GM06990 (cell line): Measurements from ENCODE around the gene MXI1.

ENCODE experiments used
- DNase-seq: peaks from one replicate; pipeline ENCODE4 v3.0.0-alpha.2; 2011; ENCODE audit not compliant: insufficient read length; ENCODE audit errors: extremely low read depth
- H3K27me3 ChIP-seq: replicated peaks from 2 replicates; pipeline ENCODE4 v1.6.0; 2011; ENCODE audit warnings: low read length; ENCODE audit not compliant: control insufficient read depth, insufficient read depth
- H3K36me3 ChIP-seq: 2 replicates; pipeline ENCODE4 v1.5.1; 2011; ENCODE audit warnings: low read length; ENCODE audit not compliant: control insufficient read depth, insufficient read depth
- H3K4me3 ChIP-seq: replicated peaks from 2 replicates; pipeline ENCODE4 v1.5.1; 2011; ENCODE audit warnings: low read depth, mild to moderate bottlenecking, control low read depth, low read length
- CTCF ChIP-seq: IDR thresholded peaks from 2 replicates; pipeline ENCODE4 v1.5.1; 2011; ENCODE audit warnings: low read length, control low read depth, mild to moderate bottlenecking, inconsistent platforms; ENCODE audit not compliant: insufficient read depth, poor library complexity, severe bottlenecking

Gene MXI1

GRCh38 chr10:110169586-110169985 lies 37.8 kb upstream of the MXI1 start:
- peaks cover 1% of the 10 kb centered on the region; the same call in 1 of the 2 replicates for H3K27me3 ChIP-seq
- no peak for DNase-seq
- no peak for TF ChIP-seq CTCF
- no peak overlapping the region for H3K4me3 ChIP-seq
- no peaks in the 10 kb centered on the region for H3K36me3 ChIP-seq

- H3K36me3 ChIP-seq = no peaks in the 10 kb centered on the region
- TF ChIP-seq CTCF = no peak
- DNase-seq = no peak
- peaks cover 1% of the 10 kb centered on the region; the same call in 1 of the 2 replicates for H3K27me3 ChIP-seq
- no peak overlapping the region for H3K4me3 ChIP-seq
These were observed 37.0 kb upstream of the MXI1 start for GRCh38 chr10:110170142-110170971.

GRCh38 chr10:110171032-110171431 lies 36.4 kb upstream of the MXI1 start:
- Histone ChIP-seq H3K4me3 (no peak overlapping the region), H3K27me3 (peaks cover 1% of the 10 kb centered on the region; the same call in 1 of the 2 replicates), H3K36me3 (no peaks in the 10 kb centered on the region)
- no peak for DNase-seq
- TF ChIP-seq CTCF = no peak

- Histone ChIP-seq H3K36me3 (no peaks in the 10 kb centered on the region), H3K27me3 (peaks cover 1% of the 10 kb centered on the region; the same call in 1 of the 2 replicates), H3K4me3 (no peak overlapping the region)
- DNase-seq = no peak
- no peak for TF ChIP-seq CTCF
These were observed 35.2 kb upstream of the MXI1 start for GRCh38 chr10:110172155-110172554.

GRCh38 chr10:110174201-110174600 lies 33.2 kb upstream of the MXI1 start:
- DNase-seq = no peak
- Histone ChIP-seq H3K36me3 (no peaks in the 10 kb centered on the region), H3K27me3 (peaks cover 1% of the 10 kb centered on the region; the same call in 1 of the 2 replicates), H3K4me3 (no peak overlapping the region)
- no peak for TF ChIP-seq CTCF

GRCh38 chr10:110174816-110175215 lies 32.6 kb upstream of the MXI1 start:
- Histone ChIP-seq H3K4me3 (no peak overlapping the region), H3K36me3 (no peaks in the 10 kb centered on the region), H3K27me3 (no peaks in the 10 kb centered on the region; the same call in 1 of the 2 replicates)
- no peak for DNase-seq
- TF ChIP-seq CTCF = no peak
